HG03095 (cell line): ENCODE data around the gene FDXACB1.
A peak's percentile ranks its signal among the peaks of the same experiment; 100 is the strongest.

Experiments used
- ATAC-seq: cut with Tn5 transposase; IDR thresholded peaks from one replicate; pipeline ENCODE4 v1.9.1; 2021; ENCODE audit warnings: moderate library complexity; ENCODE audit not compliant: unreplicated experiment

FDXACB1 gene

DNA sequence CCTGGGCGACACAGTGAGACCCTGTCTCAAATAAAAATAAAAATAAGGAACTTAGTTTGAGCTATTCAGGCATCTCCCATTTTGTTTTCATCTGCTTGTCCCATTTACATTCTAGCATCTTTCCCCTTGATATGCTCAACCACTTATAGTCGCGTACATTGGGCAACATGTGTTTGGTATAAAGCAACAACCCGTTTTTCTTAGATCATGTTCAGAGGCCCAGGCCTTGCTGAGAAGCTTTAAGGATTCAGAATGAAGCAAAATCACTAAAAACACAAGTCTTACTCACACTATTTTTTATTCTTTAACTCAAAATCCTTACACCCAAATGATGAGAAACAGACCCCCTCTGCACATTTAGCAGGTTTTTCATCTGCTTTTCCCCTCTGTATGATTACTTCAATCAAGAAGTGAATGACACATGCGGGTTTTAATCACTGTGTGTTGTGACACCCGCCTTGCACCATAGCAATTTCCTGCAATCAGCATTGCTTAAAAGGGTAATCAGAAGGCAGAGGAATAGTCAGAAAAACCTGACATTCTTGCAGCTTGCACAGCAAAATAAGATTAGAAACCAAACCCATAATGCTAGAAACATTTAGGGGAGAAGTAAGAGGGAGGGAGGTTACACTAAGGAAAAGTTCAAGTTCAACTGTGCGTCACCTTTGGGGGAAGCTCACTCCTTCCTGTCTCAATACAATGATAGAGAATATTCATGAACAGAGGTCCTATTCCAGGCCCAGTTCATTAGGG is 33.5 kb downstream of the FDXACB1 start:
- ATAC-seq: no peak

DNA sequence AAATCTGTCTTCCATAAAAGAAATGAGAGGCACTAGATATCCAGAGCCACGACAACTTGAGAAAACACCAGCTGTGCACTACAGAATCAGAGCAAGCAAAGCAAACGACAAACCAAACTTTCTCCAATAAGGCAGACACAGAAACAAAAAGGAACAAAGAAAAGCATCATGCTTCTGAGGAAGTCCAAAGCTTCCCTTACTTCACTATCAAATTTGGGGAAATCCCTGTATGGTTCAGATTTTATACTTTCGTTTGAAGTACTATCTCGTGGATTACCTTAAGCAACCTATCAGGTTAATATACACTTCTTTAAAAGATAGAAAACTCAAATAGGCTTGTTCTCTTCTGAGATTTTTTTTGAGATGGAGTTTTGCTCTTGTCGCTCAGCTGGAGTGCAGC is 35.3 kb downstream of the FDXACB1 start:
- ATAC-seq: no peak

DNA sequence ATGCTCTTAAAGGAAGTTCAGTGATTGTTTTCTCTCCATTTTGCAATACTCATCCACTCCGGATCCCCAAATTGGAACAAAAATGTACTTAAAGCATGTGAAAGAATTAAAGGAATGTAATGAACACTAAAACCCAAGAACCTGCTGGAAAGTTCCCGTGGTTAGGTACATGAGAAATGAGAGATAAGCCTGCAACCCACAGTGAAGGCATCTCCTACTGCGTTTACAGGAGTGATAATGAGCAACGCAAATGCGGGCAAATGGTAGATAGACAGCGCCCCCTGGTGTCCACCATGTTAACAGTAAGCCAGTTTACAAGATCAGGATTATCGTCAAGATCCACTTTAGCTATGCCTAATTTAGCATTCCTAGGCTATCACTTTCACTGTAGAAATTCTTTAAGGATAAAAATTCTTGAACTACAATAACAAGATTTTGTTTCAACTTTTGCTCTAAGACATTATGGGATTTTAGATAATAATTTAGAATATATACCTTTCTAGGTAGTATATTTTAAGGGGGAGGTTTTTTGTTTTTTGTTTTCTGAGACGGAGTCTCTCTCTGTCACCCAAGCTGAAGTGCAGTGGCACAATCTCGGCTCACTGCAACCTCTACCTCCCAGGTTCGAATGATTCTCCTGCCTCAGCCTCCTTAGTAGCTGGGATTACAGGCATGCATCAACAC is 37.5 kb downstream of the FDXACB1 start:
- peak; percentile 45 for ATAC-seq

DNA sequence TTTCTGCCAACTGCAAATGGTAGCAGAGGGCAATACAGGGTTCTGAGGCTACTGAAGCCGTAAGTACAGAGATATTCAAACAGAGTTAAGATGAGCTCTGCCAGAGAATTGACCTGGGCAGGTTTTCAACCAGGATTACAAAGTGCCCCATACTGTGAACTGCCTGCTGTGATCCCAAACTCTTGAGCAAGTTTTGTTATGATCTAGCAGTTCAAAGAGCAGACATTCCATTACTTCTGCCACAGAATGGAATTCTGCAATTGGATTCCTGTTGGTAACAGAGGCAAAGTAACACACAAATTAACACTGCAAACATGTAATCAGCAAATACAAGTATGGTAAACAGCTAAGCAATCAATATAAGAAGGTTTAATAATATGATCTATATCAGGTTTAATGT is 38.8 kb downstream of the FDXACB1 start:
- no peak for ATAC-seq

DNA sequence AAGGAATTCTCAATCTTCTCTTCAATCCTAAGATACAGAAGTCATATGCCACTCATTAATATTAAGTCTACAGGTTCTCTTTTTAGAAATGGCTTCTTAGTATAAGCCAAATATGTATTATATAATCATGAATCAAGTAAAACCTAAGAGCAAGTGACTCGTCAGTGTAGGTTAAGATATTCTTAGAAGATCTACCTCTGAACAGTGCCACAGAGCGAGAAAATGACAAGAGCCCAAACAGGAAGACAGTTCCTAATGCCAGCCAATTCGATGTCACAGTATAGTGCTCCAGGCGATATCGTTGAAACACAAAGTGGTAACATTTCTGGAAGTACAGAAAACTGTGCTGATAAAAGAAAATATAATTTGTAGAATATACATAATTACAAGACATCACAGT is 40.9 kb downstream of the FDXACB1 start:
- ATAC-seq: no peak

DNA sequence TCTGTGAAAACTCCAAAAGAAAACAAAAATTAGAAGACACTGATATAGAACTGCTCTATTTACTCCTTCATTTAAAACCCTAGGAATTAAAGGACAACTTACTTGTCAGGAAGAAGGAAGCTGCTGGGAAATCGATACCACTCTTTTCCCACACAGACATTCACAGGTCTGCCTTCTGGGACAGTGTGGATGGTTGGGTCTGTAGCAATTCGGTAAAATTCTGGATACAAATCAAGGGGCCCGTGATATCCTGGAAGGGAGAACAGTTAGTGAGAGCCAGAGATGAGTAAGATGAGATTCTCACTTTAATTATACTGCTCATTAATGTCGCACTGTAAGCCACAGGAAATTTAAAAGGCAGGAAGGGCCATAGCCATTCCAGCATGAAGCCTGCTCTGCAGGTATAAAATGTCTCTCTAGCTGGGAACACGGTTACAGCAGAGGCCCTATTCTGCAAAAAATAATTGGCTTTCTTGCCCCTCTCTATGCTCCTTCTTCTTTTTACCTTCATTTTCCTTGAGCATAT is 41.5 kb downstream of the FDXACB1 start:
- no peak for ATAC-seq

DNA sequence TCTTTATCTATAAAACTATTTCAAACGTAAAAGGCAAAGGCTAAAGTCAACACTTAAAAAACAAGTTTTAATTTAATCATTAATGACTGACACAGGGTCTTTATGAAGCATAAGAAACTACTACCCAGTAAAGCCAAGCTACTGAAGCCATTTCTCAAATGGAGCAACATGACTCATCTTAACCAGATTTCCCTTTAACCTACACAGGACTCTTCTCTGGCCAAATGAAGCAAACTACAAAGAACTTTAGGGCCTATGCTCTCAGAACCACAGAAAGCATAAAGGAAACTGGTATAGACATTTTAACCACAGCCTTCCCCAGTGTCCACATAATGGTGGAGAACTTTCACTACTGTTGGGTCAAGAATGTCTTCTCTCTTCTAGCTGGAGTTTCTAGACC is 42.2 kb downstream of the FDXACB1 start:
- ATAC-seq: peak; percentile 78

DNA sequence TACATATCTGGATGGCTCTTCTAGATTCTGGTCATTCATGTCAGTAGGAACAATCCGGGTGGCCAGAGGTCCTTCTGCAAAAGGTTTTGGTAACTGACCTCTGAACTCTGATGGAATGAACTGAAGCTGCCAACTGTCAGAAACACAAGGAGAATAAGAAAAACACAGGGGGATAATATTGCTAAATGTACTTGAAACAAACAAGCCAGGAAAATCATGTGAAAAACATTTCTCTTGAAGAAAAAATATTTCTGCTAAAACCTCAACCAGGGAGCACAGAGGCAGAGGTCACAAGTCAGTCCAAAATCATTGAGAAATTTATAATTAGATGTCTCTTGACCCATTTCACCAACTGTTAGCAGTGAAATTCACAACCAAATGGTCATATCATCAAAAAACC is 42.8 kb downstream of the FDXACB1 start:
- no peak for ATAC-seq

DNA sequence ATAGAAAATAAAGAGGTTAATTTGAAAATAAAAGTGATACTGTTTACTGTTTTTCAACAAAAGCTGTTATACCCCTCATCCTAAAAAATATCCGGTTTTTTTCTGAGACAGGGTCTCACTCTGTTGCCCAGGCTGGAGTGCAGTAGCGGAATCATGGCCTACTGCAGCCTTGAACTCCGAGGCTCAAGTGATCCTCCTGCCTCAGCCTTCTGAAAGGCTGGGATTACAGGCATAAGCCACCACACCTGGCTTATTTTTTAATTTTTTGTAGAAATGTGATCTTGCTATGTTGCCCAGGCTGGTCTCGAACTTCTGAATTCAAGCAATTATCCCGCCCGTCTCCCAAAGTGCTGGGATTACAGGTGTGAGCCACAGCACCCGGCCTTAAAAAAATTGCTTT is 43.3 kb downstream of the FDXACB1 start:
- no peak for ATAC-seq

DNA sequence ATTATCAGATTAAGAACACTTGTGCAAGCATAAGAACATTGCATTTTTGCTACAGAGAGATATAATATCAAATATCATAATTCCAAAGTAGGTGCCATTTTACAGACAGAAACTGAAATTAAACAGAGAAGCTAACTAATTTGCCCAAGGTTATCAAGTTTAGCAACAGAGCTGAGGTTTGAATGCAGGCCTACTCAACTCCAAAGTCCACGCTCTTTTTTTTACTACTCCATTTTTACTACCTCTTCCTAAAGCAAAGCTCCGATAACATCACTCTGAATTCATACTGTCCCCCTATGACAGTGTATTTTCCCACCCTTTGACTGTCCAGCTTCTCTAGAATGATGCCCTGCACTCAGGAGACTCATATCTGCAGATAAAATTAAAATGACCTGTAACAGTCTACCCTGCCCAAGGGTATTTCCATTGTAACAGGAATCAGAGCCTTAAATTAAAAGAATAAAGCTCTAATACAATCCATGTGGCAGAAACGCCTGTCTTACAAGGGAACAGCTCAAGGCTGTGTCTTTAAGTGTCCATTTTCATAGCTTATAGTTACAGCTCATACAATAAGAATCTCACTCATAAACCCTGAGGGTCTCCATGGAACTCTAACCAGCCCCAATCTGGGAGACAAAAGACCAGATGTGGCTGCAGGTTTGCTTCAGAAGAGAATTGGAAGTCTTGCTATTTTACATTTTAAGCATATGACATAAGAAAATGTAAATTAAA is 44.4 kb downstream of the FDXACB1 start:
- ATAC-seq: no peak

DNA sequence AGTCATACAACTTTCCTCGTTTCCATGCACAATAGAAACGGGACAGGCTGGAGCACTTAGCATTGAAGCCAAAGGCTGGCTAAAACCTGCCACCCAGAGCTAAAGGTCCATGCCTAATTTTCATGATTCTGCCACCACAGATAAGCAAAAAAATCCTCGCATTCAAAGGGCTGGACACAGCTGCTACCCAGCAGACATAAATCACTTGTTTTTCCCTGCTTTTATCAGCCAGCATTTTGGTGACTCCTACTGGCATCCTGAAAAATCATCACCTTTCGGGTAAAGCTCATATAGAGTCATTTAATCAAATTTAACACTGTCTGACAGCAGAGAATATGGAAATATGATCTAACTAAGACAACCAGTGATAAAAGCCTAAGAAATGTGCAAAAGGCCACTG is 45.4 kb downstream of the FDXACB1 start:
- no peak for ATAC-seq

DNA sequence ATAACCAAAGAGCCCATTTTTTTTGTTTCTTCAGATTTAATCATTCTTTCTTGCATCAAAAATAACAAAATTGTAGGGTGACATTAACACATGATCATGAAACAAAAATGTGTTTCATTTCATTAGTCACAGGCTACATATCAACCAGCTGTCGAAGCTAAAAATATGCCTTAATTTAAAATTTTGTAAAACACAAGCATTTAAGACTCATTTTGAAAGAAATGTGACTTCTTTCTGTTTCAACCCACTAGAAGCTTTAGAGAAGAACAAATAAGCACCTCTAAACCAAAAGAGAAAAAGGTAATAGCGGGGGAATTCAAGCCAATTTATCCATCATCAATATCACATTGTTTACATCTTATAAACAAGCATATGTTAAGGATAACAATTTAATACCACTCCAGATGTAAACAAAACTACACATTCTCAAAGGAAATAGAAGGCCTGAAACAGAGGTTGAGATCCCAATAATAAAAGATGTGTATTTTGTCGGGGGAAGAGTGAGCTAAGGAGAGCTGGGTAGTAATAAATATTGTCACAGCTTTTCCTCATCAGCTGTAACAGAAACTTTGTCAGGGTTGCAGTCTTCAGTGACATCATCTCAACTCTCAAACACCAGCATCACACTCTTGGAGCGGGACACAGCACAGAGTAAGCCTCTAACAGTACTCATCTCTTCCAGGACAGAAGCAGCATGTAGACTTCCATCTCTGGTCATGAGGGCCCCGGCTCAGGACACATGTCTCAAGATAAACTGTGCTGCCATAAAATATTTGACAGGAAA is 49.6 kb downstream of the FDXACB1 start:
- ATAC-seq: peak; percentile 73

DNA sequence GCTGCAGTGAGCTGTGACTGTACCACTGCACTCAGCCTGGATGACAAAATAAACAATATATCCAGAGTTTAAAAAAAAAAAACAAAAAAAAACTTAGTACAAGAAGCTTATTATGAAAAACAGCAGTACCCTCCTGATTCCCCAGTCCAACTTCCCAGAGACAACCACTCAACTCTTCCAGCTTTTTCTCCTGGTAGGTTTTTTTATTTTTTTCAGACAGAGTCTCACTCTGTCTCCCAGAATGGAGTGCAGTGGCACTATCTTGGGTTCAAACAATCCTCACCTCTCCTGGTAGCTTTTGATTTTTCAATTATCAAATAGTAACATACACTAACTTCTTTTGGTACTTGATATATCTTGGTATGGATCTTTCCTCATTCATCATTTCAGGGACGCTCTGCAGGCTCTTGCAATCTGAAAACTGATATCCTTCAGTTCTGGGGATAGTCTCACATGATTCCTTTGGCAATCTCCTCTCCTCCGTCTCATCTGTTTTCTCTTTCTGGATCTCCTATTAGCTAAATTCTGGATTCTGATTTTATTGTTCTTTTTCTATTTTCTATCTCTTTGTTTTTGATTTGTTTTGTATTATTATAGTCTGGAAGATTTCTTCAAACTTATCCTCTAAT is 52.5 kb downstream of the FDXACB1 start:
- no peak for ATAC-seq
